Measurements from ENCODE around the gene ASPG. TPM values are rescaled to one million over a fixed set of nuclear protein-coding genes. Genes with fewer than 3 reads are reported as not detected.

ASPG gene
- total and polyA plus RNA-seq, 2 experiments from 2014 or later: 5.9 to 20.3 TPM

- 3% methylated on average over 77 of the region's 88 CpGs for WGBS (ENCODE audit: low lambda C conversion rate, missing lambda C conversion rate)
- H4K20me1 ChIP-seq (ENCODE audit: insufficient read depth, poor library complexity, severe bottlenecking): no peaks in the 10 kb centered on the region
- H3K4me1 ChIP-seq (ENCODE audit: insufficient read depth): peaks cover 43% of the 10 kb centered on the region
- no peaks in the 10 kb centered on the region for H3K36me3 ChIP-seq (replicated peaks; ENCODE audit: insufficient read depth, low read depth)
- peak overlapping the region; percentile 82 for H2AFZ ChIP-seq
- H3K27ac ChIP-seq: no peak overlapping the region
- H3K4me3 ChIP-seq: peak overlapping the region; percentile 75
- H3K4me2 ChIP-seq: peak overlapping the region; percentile 99
- peak; percentile 85 for DNase-seq (ENCODE audit: low spot score)
- no peaks in the 10 kb centered on the region for H3K9me3 ChIP-seq (ENCODE audit: low read depth)
- peaks cover 44% of the 10 kb centered on the region for H3K27me3 ChIP-seq
- no peaks in the 10 kb centered on the region for H3K9me2 ChIP-seq (replicated peaks; ENCODE audit: insufficient read depth)
- TF ChIP-seq, protein P1, sequence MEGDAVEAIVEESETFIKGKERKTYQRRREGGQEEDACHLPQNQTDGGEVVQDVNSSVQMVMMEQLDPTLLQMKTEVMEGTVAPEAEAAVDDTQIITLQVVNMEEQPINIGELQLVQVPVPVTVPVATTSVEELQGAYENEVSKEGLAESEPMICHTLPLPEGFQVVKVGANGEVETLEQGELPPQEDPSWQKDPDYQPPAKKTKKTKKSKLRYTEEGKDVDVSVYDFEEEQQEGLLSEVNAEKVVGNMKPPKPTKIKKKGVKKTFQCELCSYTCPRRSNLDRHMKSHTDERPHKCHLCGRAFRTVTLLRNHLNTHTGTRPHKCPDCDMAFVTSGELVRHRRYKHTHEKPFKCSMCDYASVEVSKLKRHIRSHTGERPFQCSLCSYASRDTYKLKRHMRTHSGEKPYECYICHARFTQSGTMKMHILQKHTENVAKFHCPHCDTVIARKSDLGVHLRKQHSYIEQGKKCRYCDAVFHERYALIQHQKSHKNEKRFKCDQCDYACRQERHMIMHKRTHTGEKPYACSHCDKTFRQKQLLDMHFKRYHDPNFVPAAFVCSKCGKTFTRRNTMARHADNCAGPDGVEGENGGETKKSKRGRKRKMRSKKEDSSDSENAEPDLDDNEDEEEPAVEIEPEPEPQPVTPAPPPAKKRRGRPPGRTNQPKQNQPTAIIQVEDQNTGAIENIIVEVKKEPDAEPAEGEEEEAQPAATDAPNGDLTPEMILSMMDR (IDR thresholded peaks at IDR 0.05; ENCODE audit: poor library complexity): peak; percentile 77
- TF ChIP-seq EZH2phosphoT487 (IDR thresholded peaks at IDR 0.05; ENCODE audit: low read depth, severe bottlenecking, unreplicated experiment): no peak
- peaks cover 2% of the 10 kb centered on the region for H3K79me2 ChIP-seq
These were observed 52.0 kb downstream of the ASPG start for GRCh38 chr14:104137297-104138097.

DNA sequence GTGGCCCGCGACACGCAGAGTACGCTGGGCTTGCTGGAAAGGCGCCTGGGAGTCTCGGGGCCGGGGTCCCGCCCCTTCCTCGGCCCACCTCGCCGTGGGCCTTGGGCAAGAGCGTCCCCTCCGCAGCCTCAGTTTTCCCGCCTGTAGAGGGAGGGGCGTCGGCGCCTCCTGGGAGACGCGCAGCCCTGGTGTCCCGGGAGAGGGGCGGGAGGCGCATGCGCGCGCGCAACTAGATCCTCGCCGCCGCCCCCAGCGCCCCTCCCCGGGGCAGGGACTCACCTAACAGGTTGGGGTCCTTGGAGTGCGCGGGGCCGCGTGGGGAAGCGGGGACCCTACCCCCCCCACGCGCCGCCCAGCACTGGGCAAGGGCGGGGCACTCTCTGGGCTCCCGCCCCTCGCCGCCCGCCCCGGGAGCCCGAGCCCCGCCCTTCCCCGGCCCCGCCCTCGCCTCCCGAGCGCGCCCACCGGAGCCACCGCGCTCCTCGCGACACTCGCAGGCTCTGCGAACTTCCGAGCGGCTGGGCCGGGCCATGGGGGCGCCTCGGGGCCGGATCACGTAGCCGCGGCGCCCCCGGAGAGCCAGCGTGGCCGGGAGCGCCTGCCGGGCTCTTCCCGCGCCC is 52.7 kb downstream of the ASPG start, which contains the start of gene KIF26A:
Gene KIF26A, plus strand, starts transcription at position 490 of the 620 bp plus-strand sequence. CDS start 136 bp downstream, outside the sequence.
- no peaks in the 10 kb centered on the region for H3K9me3 ChIP-seq (ENCODE audit: low read depth)
- H3K79me2 ChIP-seq: peaks cover 2% of the 10 kb centered on the region
- no peaks in the 10 kb centered on the region for H3K36me3 ChIP-seq (replicated peaks; ENCODE audit: insufficient read depth, low read depth)
- peak; percentile 72 for DNase-seq (ENCODE audit: low spot score)
- no peaks in the 10 kb centered on the region for H3K9me2 ChIP-seq (replicated peaks; ENCODE audit: insufficient read depth)
- H3K27ac ChIP-seq: no peak within 1 kb of the TSS
- TF ChIP-seq EZH2phosphoT487 (IDR thresholded peaks at IDR 0.05; ENCODE audit: low read depth, severe bottlenecking, unreplicated experiment): no peak
- no peak for TF ChIP-seq EZH2 (IDR thresholded peaks at IDR 0.05; ENCODE audit: borderline replicate concordance)
- TF ChIP-seq, protein P1 (IDR thresholded peaks at IDR 0.05; ENCODE audit: poor library complexity): no peak
- H3K4me3 ChIP-seq: peak within 1 kb of the TSS; percentile 75
- H3K27me3 ChIP-seq: peaks cover 44% of the 10 kb centered on the region
- peak within 1 kb of the TSS; percentile 82 for H2AFZ ChIP-seq
- WGBS (ENCODE audit: low lambda C conversion rate, missing lambda C conversion rate): 2% methylated on average over 43 of the region's 77 CpGs
- no peaks in the 10 kb centered on the region for H4K20me1 ChIP-seq (ENCODE audit: insufficient read depth, poor library complexity, severe bottlenecking)
- peaks cover 43% of the 10 kb centered on the region for H3K4me1 ChIP-seq (ENCODE audit: insufficient read depth)
- H3K4me2 ChIP-seq: peak within 1 kb of the TSS; percentile 99

DNA sequence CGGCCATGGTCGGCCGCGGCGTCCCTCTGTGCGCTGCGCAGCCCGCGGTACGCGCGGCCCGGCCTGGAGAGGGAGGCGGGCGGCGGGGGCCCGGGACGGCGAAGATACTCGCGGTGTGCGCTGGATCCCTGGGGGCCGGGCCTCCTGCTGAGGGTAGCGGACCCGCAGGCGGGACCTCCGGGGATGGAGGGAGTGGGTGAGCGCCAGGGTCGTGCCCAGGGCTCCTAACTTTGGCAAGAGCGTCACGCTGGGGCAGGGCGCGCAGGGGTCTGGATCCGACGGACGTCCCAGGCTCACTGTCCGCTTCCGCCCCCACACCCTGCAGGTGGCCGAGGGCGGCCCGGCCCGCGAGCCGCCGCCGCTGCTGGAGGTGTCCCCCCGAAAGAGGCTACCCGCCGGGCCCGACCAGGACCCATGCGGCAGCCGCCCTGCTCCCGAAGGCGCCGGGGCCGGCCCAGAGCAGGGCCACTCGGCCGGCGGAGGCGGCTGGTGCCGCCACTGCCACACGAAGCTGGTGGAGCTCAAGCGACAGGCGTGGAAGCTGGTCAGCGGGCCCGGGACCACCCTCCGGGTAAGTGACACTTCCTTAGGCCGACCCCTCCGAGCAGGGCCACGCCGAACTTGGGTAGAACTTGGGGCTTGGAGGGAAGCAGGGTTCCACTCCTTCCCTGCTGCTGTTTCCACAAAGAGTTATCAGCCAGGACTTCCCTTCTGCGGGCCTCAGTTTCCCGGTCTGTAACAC is 53.4 kb downstream of the ASPG start:
- Histone ChIP-seq H3K27ac (no peak overlapping the region), H3K4me3 (peak overlapping the region; percentile 75), H3K36me3 (replicated peaks; ENCODE audit: insufficient read depth, low read depth) (no peaks in the 10 kb centered on the region), H3K9me3 (ENCODE audit: low read depth) (no peaks in the 10 kb centered on the region), H3K79me2 (peaks cover 2% of the 10 kb centered on the region), H3K27me3 (peaks cover 38% of the 10 kb centered on the region), H3K4me1 (ENCODE audit: insufficient read depth) (peaks cover 43% of the 10 kb centered on the region), H4K20me1 (ENCODE audit: insufficient read depth, poor library complexity, severe bottlenecking) (no peaks in the 10 kb centered on the region), H3K9me2 (replicated peaks; ENCODE audit: insufficient read depth) (no peaks in the 10 kb centered on the region), H2AFZ (peak overlapping the region; percentile 82), H3K4me2 (peak overlapping the region; percentile 99)
- under 1% methylated on average over 37 of the region's 73 CpGs for WGBS (ENCODE audit: low lambda C conversion rate, missing lambda C conversion rate)
- DNase-seq (ENCODE audit: low spot score): no peak
- TF ChIP-seq, protein P1 (IDR thresholded peaks at IDR 0.05; ENCODE audit: poor library complexity): no peak
- peak; percentile 90 for TF ChIP-seq EZH2 (IDR thresholded peaks at IDR 0.05; ENCODE audit: borderline replicate concordance)

Measured in hepatocyte (in vitro differentiated cells).